Endometrial microvascular endothelial cells (primary cell): ENCODE measurements around the gene SSBP3. TPM values are rescaled to one million over a fixed set of nuclear protein-coding genes. Genes with fewer than 3 reads are reported as not detected.
"Not testable (repeated sequence)": the region's sequence is repeated elsewhere in the genome, so short reads cannot be mapped to it uniquely, and the experiment has no call there.

Experiments
- in situ Hi-C: cut with HindIII; loops from 2 replicates; pipeline ENCODE4 v1.10.0; 2017; ENCODE audit warnings: low sequenced_read_pairs, low pct_unique_long_range_greater_than_20kb; ENCODE audit errors: inconsistent ontology term
- total RNA-seq: library from RNA; depleted of rRNA; stranded (reverse); fragments of >200 nt; gene quantifications from one replicate; pipeline ENCODE4 v1.2.3, GENCODE V29; 2015; ENCODE audit errors: inconsistent ontology term

The SSBP3 gene
- 32.1 TPM for total RNA-seq

DNA sequence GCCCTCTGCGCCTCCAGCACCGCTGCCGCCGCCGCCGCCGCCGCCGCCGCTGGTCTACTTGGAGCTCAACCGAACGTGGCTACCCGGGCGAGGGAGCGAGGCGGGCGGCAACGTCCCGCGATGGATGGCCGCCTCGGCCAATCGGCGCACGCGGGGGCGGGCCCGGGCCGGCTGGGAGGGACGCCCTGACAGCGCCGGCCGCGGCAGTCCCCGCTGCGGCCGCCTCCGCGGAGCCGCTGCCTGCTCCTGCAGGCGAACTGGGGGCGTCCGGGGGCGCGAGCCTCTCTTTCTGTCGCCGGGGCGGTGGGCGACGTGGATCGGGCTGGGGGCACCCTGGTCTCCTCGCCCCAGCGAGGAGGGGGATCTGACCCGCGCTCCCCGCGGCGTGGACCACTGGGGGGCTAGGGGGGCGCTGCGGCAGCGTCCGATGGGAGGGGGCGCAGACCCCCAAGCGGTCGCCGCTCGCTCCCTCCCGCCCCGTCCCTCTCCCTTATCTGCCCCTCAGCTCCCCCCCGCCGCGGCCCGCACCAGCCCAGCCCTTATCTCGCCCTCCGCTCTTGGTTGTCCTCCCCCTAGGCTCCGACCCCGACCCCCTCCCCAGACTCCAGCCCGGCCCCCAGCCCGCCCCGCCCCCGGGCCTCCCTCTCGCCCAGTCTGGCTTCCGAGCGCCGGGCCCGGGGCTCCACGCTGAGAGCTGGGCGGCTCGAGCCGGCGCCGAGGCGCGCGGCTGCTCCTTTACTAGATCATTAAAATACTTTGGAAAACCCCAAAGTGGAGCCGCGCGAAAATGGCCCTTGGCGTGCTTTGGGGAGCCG lies at the start of gene SSBP3:
Gene SSBP3, minus strand, starts transcription at position 56 of the 815 bp plus-strand sequence.
- in situ Hi-C loops = no loop called here

DNA sequence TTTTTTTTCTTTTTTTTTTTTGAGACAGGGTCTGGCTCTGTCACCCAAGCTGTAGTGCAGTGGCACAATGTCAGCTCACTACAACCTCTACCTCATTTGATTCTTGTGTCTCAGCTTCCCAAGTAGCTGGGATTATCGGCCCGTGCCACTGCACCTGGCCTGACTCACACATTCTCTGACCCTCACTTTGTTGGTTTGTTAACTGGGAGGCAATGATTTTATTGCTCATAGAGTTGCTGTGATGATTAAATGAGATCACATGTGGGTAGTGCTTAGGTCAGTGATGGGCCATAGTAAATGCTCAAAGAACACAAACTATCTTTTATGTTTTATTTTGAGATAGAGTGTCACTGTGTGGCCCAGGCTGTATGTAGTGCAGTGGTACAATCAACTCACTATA lies 47.3 kb upstream of the SSBP3 start:
- in situ Hi-C loops = no loop called here

GRCh38 chr1:54453022-54453421 lies 46.8 kb upstream of the SSBP3 start:
- in situ Hi-C loops = no loop called here

DNA sequence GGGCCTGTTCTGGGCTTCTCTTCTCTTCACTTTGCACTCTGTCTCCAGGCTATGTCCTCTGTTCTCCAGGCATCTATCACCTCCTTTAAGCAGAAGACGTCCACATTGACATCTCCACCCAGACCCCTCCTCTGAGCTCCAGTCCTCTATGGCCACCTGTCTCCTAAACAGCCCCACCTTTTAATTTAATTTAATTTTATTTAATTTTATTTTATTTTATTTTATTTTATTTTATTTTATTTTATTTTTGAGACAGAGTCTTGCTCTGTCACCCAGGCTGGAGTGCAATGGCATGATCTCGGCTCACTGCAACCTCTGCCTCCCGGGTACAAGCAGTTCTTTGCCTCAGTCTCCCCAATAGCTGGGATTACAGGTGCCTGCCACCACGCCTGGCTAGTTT lies 43.2 kb upstream of the SSBP3 start:
- in situ Hi-C loops = not testable (repeated sequence)

DNA sequence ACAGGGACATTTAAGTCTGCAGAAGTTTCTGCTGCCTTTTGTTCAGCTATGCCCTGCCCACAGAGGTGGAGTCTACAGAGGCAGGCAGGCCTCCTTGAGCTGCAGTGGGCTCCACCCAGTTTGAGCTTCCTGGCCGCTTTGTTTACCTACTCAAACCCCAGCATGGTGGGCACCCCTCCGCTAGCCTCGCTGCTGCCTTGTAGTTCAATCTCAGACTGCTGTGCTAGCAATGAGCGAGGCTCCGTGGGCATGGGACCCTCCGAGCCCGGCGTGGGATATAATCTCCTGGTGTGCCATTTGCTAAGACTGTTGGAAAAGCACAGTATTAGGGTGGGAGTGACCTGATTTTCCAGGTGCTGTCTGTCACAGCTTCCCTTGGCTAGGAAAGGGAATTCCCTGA lies 42.6 kb upstream of the SSBP3 start:
- in situ Hi-C loops = not testable (repeated sequence)

DNA sequence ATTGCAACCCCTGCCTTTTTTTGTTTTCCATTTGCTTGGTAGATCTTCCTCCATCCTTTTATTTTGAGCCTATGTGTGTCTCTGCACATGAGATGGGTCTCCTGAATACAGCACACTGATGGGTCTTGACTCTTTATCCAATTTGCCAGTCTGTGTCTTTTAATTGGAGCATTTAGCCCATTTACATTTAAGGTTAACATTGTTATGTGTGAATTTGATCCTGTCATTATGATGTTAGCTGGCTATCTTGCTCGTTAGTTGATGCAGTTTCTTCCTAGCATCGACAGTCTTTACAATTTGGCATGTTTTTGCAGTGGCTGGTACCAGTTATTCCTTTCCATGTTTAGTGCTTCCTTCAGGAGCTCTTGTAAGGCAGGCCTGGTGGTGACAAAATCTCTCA lies 40.9 kb upstream of the SSBP3 start:
- in situ Hi-C loops = not testable (repeated sequence)

- in situ Hi-C loops = no loop called here
Measured at GRCh38 chr1:54442185-54442584, 36.0 kb upstream of the SSBP3 start.

DNA sequence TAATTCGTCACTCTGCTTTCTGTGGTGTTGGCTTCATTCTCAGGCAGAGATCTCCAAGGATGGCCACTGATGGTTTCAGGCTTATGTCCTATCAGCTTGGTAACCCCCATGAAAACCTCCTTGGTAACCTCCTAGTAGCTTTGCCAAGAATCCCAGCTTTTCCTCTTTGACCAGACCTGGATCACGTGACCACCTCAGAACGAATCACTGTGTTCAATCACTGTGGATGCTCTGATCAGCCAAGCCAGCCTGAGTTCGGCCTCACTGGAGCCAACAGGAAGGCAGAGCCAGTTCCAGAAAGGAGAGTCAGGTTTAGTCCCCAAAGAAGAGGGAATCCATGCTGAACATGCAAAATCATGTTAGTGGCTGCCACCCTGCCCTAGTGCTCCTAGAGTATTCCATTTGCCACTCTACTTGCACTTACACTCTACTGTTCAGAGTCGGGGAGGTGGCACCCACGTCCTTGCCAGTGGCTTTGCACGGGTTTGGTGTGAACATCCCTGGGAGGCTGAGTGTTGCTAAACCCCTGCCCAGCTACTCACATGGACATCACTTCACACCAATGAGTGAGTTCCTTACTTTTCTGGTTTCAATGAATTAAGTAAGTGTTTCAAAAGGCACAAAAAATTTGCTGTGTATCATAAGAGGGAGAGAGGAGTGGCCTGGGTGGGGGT lies 33.5 kb upstream of the SSBP3 start:
- in situ Hi-C loops = no loop called here

GRCh38 chr1:54437783-54438182 lies 31.6 kb upstream of the SSBP3 start:
- in situ Hi-C loops = no loop called here

- in situ Hi-C loops = no loop called here
Measured at GRCh38 chr1:54436826-54437225, 30.6 kb upstream of the SSBP3 start.

DNA sequence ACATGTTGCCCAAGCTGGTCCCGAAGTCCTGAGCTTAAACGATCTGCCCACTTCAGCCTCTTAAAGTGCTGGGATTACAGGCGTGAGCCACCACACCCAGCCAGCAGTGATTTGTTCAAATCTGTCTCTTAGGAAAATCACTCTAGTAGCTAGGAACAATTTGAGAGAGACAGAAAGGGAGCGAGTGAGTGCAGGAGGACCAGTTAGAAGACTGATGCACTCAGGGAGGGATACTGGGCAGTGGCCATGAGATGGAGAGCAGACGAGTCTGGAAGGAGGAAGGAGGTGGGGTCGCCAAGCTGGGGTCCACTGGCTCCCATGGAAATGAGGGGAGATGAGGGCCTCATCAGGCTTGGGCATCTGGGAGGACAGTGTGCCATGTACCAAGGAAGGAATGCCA lies 23.6 kb upstream of the SSBP3 start:
- in situ Hi-C loops = no loop called here

GRCh38 chr1:54428837-54429518 lies 22.8 kb upstream of the SSBP3 start:
- in situ Hi-C loops = no loop called here

DNA sequence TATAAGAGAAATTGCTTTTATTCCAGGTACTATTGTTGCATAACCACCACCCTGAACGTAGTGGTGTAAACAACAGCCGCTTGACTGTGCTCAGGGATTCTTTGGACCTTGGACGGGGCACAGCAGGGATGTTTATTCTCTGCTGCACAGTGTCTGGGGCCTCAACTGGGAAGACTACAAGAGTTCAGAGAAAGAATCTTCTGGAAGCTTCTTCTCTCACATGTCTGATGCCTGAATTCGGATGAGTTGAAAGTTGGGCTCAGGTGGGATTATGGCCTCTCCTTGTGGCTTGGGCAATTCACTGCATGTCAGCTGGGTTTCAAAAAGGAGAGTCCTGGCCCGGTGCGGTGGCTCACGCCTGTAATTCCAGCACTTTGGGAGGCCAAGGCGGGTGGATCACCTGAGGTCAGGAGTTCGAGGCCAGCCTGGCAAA lies 19.0 kb upstream of the SSBP3 start:
- in situ Hi-C loops = no loop called here

DNA sequence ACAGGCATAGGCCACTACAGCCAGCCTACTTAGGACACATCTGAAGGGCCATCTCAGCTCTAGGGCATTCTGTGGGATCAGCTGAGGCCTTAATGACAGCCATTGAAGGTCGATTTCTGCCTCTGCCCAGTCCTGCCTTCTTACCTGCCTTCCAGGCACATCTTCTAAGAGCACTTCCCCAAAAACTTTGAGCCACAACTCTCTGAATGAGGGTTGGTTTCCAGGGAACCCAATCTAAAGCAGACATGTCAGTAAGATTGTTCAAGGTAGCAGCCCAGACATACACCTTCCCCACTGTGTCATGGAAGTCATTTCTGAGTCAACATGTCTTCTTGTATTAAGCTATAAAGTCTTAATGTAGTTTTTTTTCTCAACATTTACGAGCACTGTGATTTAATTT lies 18.2 kb upstream of the SSBP3 start:
- in situ Hi-C loops = no loop called here

DNA sequence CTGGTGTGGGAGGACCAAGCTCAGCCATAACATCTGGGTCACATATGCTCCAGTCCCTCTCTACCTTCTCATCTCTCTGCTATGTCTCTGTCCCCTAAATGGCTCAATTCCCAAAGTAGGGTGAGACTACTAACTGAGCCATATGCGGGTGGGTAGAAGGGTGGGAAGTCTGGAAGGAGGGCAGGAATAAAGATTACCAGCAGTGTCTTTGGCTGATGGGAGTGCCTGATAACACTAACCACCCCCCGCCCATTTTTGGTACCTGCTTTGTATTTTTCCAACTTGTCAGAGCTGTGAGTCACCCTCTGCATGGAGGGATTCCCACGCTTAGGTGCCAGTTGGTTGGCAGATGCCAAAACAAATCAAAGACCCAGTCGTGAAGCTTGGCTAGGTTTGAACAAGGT lies 14.9 kb upstream of the SSBP3 start:
- in situ Hi-C loops = no loop called here

DNA sequence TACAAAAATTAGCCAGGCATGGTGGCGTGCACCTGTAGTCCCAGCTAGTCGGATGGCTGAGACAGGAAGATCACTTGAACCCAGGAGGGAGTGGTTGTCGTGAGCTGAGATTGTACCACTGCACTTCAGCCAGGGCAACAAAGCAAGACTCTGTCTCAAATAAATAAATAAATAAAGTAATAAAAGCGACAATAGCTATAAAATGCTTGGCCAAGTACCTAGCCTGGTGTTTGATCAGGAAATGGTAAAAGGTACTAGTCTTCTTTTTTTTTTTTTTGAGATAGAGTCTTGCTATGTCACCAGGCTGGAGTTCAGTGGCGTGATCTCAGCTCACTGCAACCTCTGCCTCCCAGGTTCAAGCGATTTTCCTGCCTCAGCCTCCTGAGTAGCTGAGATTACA lies 12.4 kb upstream of the SSBP3 start:
- in situ Hi-C loops = not testable (repeated sequence)

DNA sequence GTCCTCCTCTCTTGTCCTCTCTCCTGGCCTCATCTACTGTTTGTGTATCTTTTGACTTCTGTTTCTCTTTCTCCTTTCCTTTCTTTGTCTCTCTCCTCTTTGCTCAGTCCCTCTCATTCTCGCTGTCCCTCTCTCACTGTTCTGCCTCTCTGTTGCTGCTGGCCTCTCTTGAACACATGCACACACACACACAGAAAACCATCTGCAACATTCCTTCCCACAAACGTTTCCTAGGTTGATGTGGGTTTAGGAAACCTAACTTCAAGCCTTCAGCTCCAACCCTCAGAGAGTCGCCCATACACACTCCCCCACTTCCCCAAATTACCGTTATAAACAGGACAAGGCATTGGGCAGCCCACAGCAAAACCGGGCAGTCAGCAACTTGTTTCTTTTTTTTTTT lies 10.9 kb upstream of the SSBP3 start:
- in situ Hi-C loops = no loop called here

DNA sequence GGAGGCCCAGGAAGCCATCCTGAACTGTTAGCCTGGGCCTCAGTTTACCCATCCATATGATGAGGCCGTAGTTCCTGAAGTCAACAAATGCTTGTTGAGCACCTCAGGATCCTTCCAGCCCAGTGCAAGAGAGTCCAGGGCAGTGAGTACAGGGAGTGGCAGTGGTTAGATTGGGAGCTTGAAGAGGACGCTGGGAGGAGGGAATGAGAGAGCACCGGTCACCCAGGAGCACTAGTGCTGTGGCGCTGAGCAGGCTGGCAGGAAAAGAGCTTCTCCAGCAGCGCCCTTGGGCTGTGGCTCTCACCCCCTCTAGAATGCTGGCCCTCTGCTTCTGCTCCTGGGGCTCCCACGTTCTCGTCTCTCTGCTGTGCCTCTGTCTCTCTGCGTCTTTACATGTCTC lies 10.2 kb upstream of the SSBP3 start:
- in situ Hi-C loops = no loop called here

DNA sequence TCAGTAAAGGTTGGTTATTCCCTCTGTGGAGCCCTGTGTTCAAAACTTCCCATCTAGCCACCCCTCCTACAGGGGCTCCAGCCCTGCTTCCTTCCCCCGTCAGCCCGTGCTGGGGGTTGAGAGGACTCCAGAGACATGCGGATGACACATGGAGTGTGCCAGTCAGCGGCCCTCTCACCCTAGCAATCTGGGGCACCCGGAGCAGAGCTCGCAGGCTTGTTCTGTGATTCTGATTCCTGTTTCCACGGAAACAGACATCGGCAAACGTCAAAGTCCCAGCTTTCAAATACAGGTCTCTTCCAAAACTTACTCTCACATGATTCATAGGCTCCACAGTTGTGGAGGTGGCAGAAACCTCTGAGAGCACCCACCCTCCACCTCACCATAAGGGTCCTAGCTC lies 9.8 kb upstream of the SSBP3 start:
- in situ Hi-C loops = no loop called here

GRCh38 chr1:54415533-54415932 lies 9.3 kb upstream of the SSBP3 start:
- in situ Hi-C loops = no loop called here
